Aorta (tissue), 5 donors: ENCODE data around the gene PPP1R16B. TPM values are rescaled to one million over a fixed set of nuclear protein-coding genes. Genes with fewer than 3 reads are reported as not detected.

ENCODE experiments used
- ATAC-seq: fragments of 200-7000 bp; cut with Tn5 transposase; one replicate; pipeline ENCODE4 v1.9.1; 2022; ENCODE audit warnings: moderate library complexity; ENCODE audit not compliant: low FRiP score
- DNase-seq, 2 donors: peaks; one replicate each; pipeline ENCODE4 v3.0.0-alpha.2; 2020
- H3K27ac ChIP-seq, 2 donors: one replicate each; pipeline ENCODE4 v1.5.1; 2013; ENCODE audit warnings: low read length in 2 of 2, mild to moderate bottlenecking in 2 of 2, moderate library complexity in 2 of 2, control low read depth in 1 of 2, inconsistent platforms in 1 of 2, low read depth in 1 of 2
- H3K27me3 ChIP-seq, 2 donors: one replicate each; pipeline ENCODE4 v1.6.1; 2013; ENCODE audit warnings: control low read depth in 1 of 2, low read length in 1 of 2, mild to moderate bottlenecking in 1 of 2, moderate library complexity in 1 of 2; ENCODE audit not compliant: insufficient read depth in 2 of 2, control insufficient read depth in 1 of 2
- H3K36me3 ChIP-seq, 2 donors: one replicate each; pipeline ENCODE4 v1.6.1; 2013; ENCODE audit warnings: control low read depth in 1 of 2, low read length in 1 of 2, mild to moderate bottlenecking in 1 of 2; ENCODE audit not compliant: insufficient read depth in 2 of 2, control insufficient read depth in 1 of 2
- H3K4me1 ChIP-seq, 2 donors: one replicate each; pipeline ENCODE4 v1.6.1; 2013; ENCODE audit warnings: low read length in 2 of 2, control low read depth in 1 of 2, mild to moderate bottlenecking in 1 of 2, moderate library complexity in 1 of 2; ENCODE audit not compliant: insufficient read depth in 2 of 2, control insufficient read depth in 1 of 2
- H3K4me3 ChIP-seq, 2 donors: one replicate each; pipeline ENCODE4 v1.5.1; 2013; ENCODE audit warnings: low read length in 2 of 2, control low read depth in 1 of 2, mild to moderate bottlenecking in 1 of 2
- H3K9me3 ChIP-seq: one replicate; pipeline ENCODE4 v1.6.1; 2013; ENCODE audit warnings: mild to moderate bottlenecking, low read length; ENCODE audit not compliant: control insufficient read depth
- WGBS, 2 donors: extraction: QIAGEN DNeasy Blood & Tissue Kit; methylation state at CpG; one replicate each; pipeline ENCODE4 v1.1.7; 2013; 5-methylcytosine and 5-hydroxymethylcytosine counted together
- intact Hi-C, 2 donors: fragments of 100-400 bp; cut with DNase I; formaldehyde crosslinking; loops; one replicate each; pipeline versions ENCODE4 v1.14.2 to v1.15.0; 2022
- polyA plus RNA-seq, 2 donors: library from polyadenylated mRNA; stranded (reverse); fragments of 200-250 nt; gene quantifications; one replicate each; pipeline ENCODE4 v1.2.3, GENCODE V29; 2013
- total RNA-seq, 2 donors: library from RNA; stranded (reverse); fragmentation: NEBNext Ultra II Directional; extraction: Animal tissue kit (Norgen Biotek cat#: 25700); gene quantifications; one replicate each; pipeline ENCODE4 v1.2.1, GENCODE V29; 2021
- donor health status: healthy with polysubstance abuse.
- donor health status: Bipolar disorder and iron deficiency.
- donor health status: DM: no; HTN: no; CAD: no.
- donor health status: DM: no; HTN: no; CAD: no.
- donor health status: DM: yes; HTN: yes; CAD: no.

PPP1R16B gene
- total and polyA plus RNA-seq, 4 donors: 0.97 to 17.6 (median 7.3) TPM

- ATAC-seq (no peak), DNase-seq (no peak)
- H3K27me3 ChIP-seq: no peaks in the 10 kb centered on the region
- no peaks in the 10 kb centered on the region for H3K4me1 ChIP-seq
- H3K27ac ChIP-seq: no peak overlapping the region
- intact Hi-C loops: loop anchor here in 1 of 2 donors (10.0 kb wide), 1 partner anchor 213 kb away; no protein-coding TSS in a partner anchor
- H3K4me3 ChIP-seq: no peak overlapping the region
- WGBS, 2 donors: 65 to 72% methylated on average over 6 of the region's 6 CpGs
- H3K36me3 ChIP-seq: peaks cover 0 to 8% of the 10 kb centered on the region in 2 donors
- no peaks in the 10 kb centered on the region for H3K9me3 ChIP-seq
Observed at GRCh38 chr20:38968090-38968489, 162.6 kb downstream of the PPP1R16B start.

GRCh38 chr20:38969708-38970107 is 164.2 kb downstream of the PPP1R16B start:
- WGBS, 2 donors: 87 to 92% methylated on average over 4 of the region's 4 CpGs

DNA sequence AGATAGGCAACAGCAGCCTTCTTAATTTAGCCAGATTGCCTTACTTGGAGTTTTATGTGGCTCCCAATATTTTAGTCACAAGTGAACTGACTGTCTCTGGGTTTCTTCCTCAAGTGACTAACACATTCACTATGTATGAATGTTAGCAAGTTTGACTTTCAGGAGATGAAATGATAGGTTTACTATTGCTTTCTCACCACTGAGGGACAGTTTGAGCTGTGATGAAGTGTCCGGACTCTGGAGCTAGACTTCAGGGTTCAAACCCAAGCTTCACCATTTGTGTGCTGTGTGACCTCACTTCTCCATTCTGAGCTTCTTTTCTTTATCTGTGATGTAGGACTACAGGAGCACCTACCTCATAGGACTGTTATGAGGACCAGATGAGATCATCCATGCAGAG is 164.8 kb downstream of the PPP1R16B start:
- 96 to 100% methylated on average over 1 of the region's 1 CpG for WGBS, 2 donors
- no peaks in the 10 kb centered on the region for H3K9me3 ChIP-seq
- intact Hi-C loops: no loop called here
- H3K27me3 ChIP-seq: no peaks in the 10 kb centered on the region
- no peak overlapping the region for H3K27ac ChIP-seq
- H3K4me1 ChIP-seq: no peaks in the 10 kb centered on the region
- DNase-seq: no peak
- no peak overlapping the region for H3K4me3 ChIP-seq
- H3K36me3 ChIP-seq: peaks cover 0 to 8% of the 10 kb centered on the region in 2 donors
- ATAC-seq: no peak

More at GRCh38 chr20:38969708-38970107, 164.2 kb downstream of the PPP1R16B start:
- Histone ChIP-seq H3K27me3 (no peaks in the 10 kb centered on the region), H3K4me1 (no peaks in the 10 kb centered on the region), H3K4me3 (no peak overlapping the region), H3K36me3 (peaks cover 0 to 8% of the 10 kb centered on the region in 2 donors), H3K9me3 (no peaks in the 10 kb centered on the region), H3K27ac (no peak overlapping the region)
- intact Hi-C loops: loop anchor here in 1 of 2 donors (10.0 kb wide), 1 partner anchor 215 kb away; no protein-coding TSS in a partner anchor
- DNase-seq (no peak), ATAC-seq (no peak)

Other genes starting within 250 kb of the PPP1R16B start
- not detected for gene ADIG, start 224.5 kb upstream of the PPP1R16B start, total RNA-seq
- gene ADIG, start 224.5 kb upstream of the PPP1R16B start, polyA plus RNA-seq: not detected
- gene ARHGAP40, start 203.9 kb upstream of the PPP1R16B start, total RNA-seq: not detected
- gene ARHGAP40, start 203.9 kb upstream of the PPP1R16B start, polyA plus RNA-seq: not detected
- not detected for gene SLC32A1, start 81.2 kb upstream of the PPP1R16B start, total RNA-seq
- gene SLC32A1, start 81.2 kb upstream of the PPP1R16B start, polyA plus RNA-seq: not detected
- gene ACTR5, start 57.2 kb upstream of the PPP1R16B start, total RNA-seq: 1 to 10 TPM; 7.0 to 7.1 TPM
- gene ACTR5, start 57.2 kb upstream of the PPP1R16B start, polyA plus RNA-seq: 10 to 100 TPM in 1 of 2 donors, 1 to 10 TPM in 1; 3.5 to 10.3 TPM
- gene FAM83D, start 120.7 kb downstream of the PPP1R16B start, total RNA-seq: 1 to 10 TPM; 3.4 to 6.1 TPM
- 1 to 10 TPM; 1.1 to 2.7 TPM for gene FAM83D, start 120.7 kb downstream of the PPP1R16B start, polyA plus RNA-seq
- gene DHX35, start 156.6 kb downstream of the PPP1R16B start, total RNA-seq: 10 to 100 TPM; 11.3 TPM
- 10 to 100 TPM in 1 of 2 donors, 1 to 10 TPM in 1; 4.8 to 15.5 TPM for gene DHX35, start 156.6 kb downstream of the PPP1R16B start, polyA plus RNA-seq